K562 (cell line): ENCODE results near the gene AFDN. TPM values are rescaled to one million over a fixed set of nuclear protein-coding genes. Genes with fewer than 3 reads are reported as not detected.
A peak's percentile ranks its signal among the peaks of the same experiment; 100 is the strongest.

Source experiments
- ATAC-seq: fragments of 200-7000 bp; cut with Tn5 transposase; 3 replicates; pipeline ENCODE4 v1.9.1; 2020; ENCODE audit warnings: moderate library complexity
- BruUV-seq: library from RNA; stranded (reverse); fragments of 400-500 nt; replicated peaks from 2 replicates; lab custom pipeline; 2021; lab: Mats Ljungman, UMichigan
- CTCF ChIA-PET: fragments of 300-600 bp; formaldehyde crosslinking; extraction: SDS; loops from one replicate; lab custom pipeline; 2021; ENCODE audit warnings: low intra/inter-chr PET ratio; lab: Yijun Ruan, JAX
- POLR2A ChIA-PET: fragments of 300-600, 350-650 bp; sonication (Branson Sonifier 250); formaldehyde crosslinking; extraction: SDS; loops from one replicate; lab custom pipeline; 2021; ENCODE audit warnings: antibody characterized with exemption, inconsistent platforms; lab: Yijun Ruan, JAX
- DNase-seq, 4 experiments: peaks; one replicate each; pipeline versions ENCODE4 v3.0.0 to v3.0.0-alpha.2; 2011 to 2018; ENCODE audit warnings: low spot score in 3 of 4, mixed read lengths in 3 of 4; ENCODE audit errors: extremely low read depth in 1 of 4
- FAIRE-seq: peaks from 2 replicates; lab custom pipeline; 2011; peaks lifted over from hg19 to GRCh38; lab: Jason Lieb, UNC
- H2AFZ ChIP-seq: 2 replicates; pipeline ENCODE4 v1.6.0; 2011; ENCODE audit warnings: low read depth, low read length, control low read depth, inconsistent platforms
- H3K27ac ChIP-seq: fragments of 200-600 bp; 3 replicates; pipeline ENCODE4 v1.8.0; 2011; ENCODE audit warnings: low read depth, mild to moderate bottlenecking, control low read depth, inconsistent platforms, low read length, moderate library complexity, mixed read lengths; ENCODE audit errors: extremely low read depth
- H3K27me3 ChIP-seq, 2 experiments: fragments of 300-600 bp in 1 of 2; 2 replicates in 1 of 2; 3 replicates in 1 of 2; pipeline versions ENCODE4 v1.6.0 to v1.8.0; 2011; ENCODE audit warnings: inconsistent platforms in 2 of 2, low read length in 2 of 2, mild to moderate bottlenecking in 1 of 2, mixed read lengths in 1 of 2, moderate library complexity in 1 of 2; ENCODE audit not compliant: control insufficient read depth in 2 of 2, insufficient read depth in 2 of 2
- H3K36me3 ChIP-seq: fragments of 300-600 bp; 3 replicates; pipeline ENCODE4 v1.8.0; 2011; ENCODE audit warnings: mild to moderate bottlenecking, low read length, inconsistent platforms; ENCODE audit not compliant: control insufficient read depth, insufficient read depth
- H3K4me1 ChIP-seq, 2 experiments: fragments of 200-600 bp in 1 of 2; replicated peaks in 1 of 2; 2 replicates in 1 of 2; 3 replicates in 1 of 2; pipeline versions ENCODE4 v1.5.1 to v1.8.0; 2011; ENCODE audit warnings: inconsistent platforms in 2 of 2, low read length in 2 of 2, mild to moderate bottlenecking in 1 of 2, mixed read lengths in 1 of 2, moderate library complexity in 1 of 2; ENCODE audit not compliant: control insufficient read depth in 2 of 2, insufficient read depth in 2 of 2
- H3K4me2 ChIP-seq: 2 replicates; pipeline ENCODE4 v1.6.1; 2011; ENCODE audit warnings: low read length, control low read depth, inconsistent platforms, mixed read lengths; ENCODE audit not compliant: insufficient read depth
- H3K4me3 ChIP-seq: fragments of 200-600 bp; sonication (generic), shearing (Covaris generic); 2 replicates; pipeline ENCODE4 v1.5.1; 2016; ENCODE audit warnings: control low read depth, inconsistent platforms
- H3K79me2 ChIP-seq: fragments of 200-600 bp; 3 replicates; pipeline ENCODE4 v1.8.0; 2011; ENCODE audit warnings: low read length, inconsistent platforms; ENCODE audit not compliant: control insufficient read depth, insufficient read depth
- H3K9ac ChIP-seq, 2 experiments: 2 replicates each; pipeline versions ENCODE4 v1.6.0 to v1.6.1; 2011; ENCODE audit warnings: low read depth in 2 of 2, low read length in 2 of 2, control low read depth in 1 of 2, inconsistent platforms in 1 of 2, mild to moderate bottlenecking in 1 of 2, mixed read lengths in 1 of 2; ENCODE audit not compliant: insufficient read depth in 1 of 2
- H3K9me1 ChIP-seq: one replicate; pipeline ENCODE4 v1.6.0; 2011; ENCODE audit warnings: inconsistent platforms, mild to moderate bottlenecking, low read length, moderate library complexity; ENCODE audit not compliant: control insufficient read depth, insufficient read depth
- H3K9me3 ChIP-seq: replicated peaks from 2 replicates; pipeline ENCODE4 v1.5.1; 2011; ENCODE audit warnings: low read depth, low read length, inconsistent platforms; ENCODE audit not compliant: control insufficient read depth, insufficient read depth
- H4K20me1 ChIP-seq: replicated peaks from 2 replicates; pipeline ENCODE4 v1.6.1; 2011; ENCODE audit warnings: low read length, inconsistent platforms, mixed read lengths; ENCODE audit not compliant: control insufficient read depth, insufficient read depth
- HES1 ChIP-seq: fragments of 450-650 bp; IDR thresholded peaks from 2 replicates; pipeline ENCODE4 v1.6.1; 2016; ENCODE audit warnings: low read depth, mild to moderate bottlenecking, moderate library complexity
- HMGXB4 ChIP-seq: sonication (generic); formaldehyde crosslinking; IDR thresholded peaks from 2 replicates; pipeline ENCODE4 v1.8.1; 2023; ENCODE audit warnings: mild to moderate bottlenecking, missing genetic modification reagents
- ID3 ChIP-seq, 2 experiments: fragments of 250-450 bp in 1 of 2; fragments of 450-650 bp in 1 of 2; sonication (Bioruptor Pico) in 1 of 2; IDR thresholded peaks; 2 replicates each; pipeline versions ENCODE4 v1.6.1 to v1.8.0; 2016 to 2021; ENCODE audit warnings: mild to moderate bottlenecking in 2 of 2, moderate library complexity in 2 of 2, missing compliant biosample characterization in 1 of 2, missing genetic modification characterization in 1 of 2
- KLF16 ChIP-seq: IDR thresholded peaks from 2 replicates; pipeline ENCODE4 v1.6.1; 2016; ENCODE audit warnings: antibody characterized with exemption
- MXD1 ChIP-seq: fragments of 250-450 bp; sonication (Bioruptor Pico); IDR thresholded peaks from 2 replicates; pipeline ENCODE4 v1.8.0; 2021; ENCODE audit warnings: borderline replicate concordance, mild to moderate bottlenecking, moderate library complexity; ENCODE audit not compliant: poor library complexity, severe bottlenecking
- NCOA1 ChIP-seq: fragments of 450-650 bp; IDR thresholded peaks from 2 replicates; pipeline ENCODE4 v1.6.1; 2016; ENCODE audit warnings: low read depth
- NR2F6 ChIP-seq: fragments of 450-650 bp; formaldehyde crosslinking; IDR thresholded peaks from 2 replicates; pipeline ENCODE4 v1.4.0; 2020; ENCODE audit warnings: mild to moderate bottlenecking
- TAF1 ChIP-seq: IDR thresholded peaks from 2 replicates; pipeline ENCODE4 v1.6.1; 2011; ENCODE audit warnings: mild to moderate bottlenecking, low read length, moderate library complexity; ENCODE audit not compliant: insufficient read depth, control insufficient read depth, severe bottlenecking; ENCODE audit errors: extremely low read depth
- TCF7L2 ChIP-seq: fragments of 150-350 bp; IDR thresholded peaks from 2 replicates; pipeline ENCODE4 v1.6.1; 2016; ENCODE audit warnings: low read depth, mild to moderate bottlenecking, low read length, moderate library complexity
- TEAD4 ChIP-seq, 2 experiments: sonication (generic) in 1 of 2; formaldehyde crosslinking in 1 of 2; IDR thresholded peaks; 2 replicates each; pipeline versions ENCODE4 v1.6.1 to v1.8.0; 2012 to 2022; ENCODE audit warnings: borderline replicate concordance in 1 of 2, inconsistent platforms in 1 of 2, low read length in 1 of 2, mild to moderate bottlenecking in 1 of 2, missing genetic modification reagents in 1 of 2
- THAP12 ChIP-seq: fragments of 250-450 bp; sonication (Bioruptor Pico); IDR thresholded peaks from 2 replicates; pipeline ENCODE4 v1.9.0; 2021; ENCODE audit warnings: mild to moderate bottlenecking, inconsistent platforms
- WHSC1 ChIP-seq: IDR thresholded peaks from one replicate; pipeline ENCODE4 v1.6.1; 2012; ENCODE audit warnings: low read length, control low read depth, inconsistent platforms
- ZBTB12 ChIP-seq: fragments of 250-450 bp; sonication (Bioruptor Pico); IDR thresholded peaks from 2 replicates; pipeline ENCODE4 v1.4.0; 2020
- ZNF224 ChIP-seq: sonication (generic); formaldehyde crosslinking; IDR thresholded peaks from 2 replicates; pipeline ENCODE4 v1.8.0; 2022; ENCODE audit warnings: mild to moderate bottlenecking, missing genetic modification reagents
- ZNF76 ChIP-seq: fragments of 250-450 bp; sonication (Bioruptor Pico); IDR thresholded peaks from 2 replicates; pipeline ENCODE4 v1.4.0; 2020; ENCODE audit warnings: mild to moderate bottlenecking, moderate library complexity, borderline replicate concordance
- WGBS: fragments of 100-300 bp; shearing (Covaris generic); methylation state at CpG from one replicate; pipeline ENCODE4 v1.1.6; 2016; ENCODE audit warnings: low coverage, mixed read lengths; ENCODE audit not compliant: insufficient coverage; ENCODE audit errors: missing lambda C conversion rate; 5-methylcytosine and 5-hydroxymethylcytosine counted together
- in situ Hi-C: fragments of 300-500 bp; cut with MboI; formaldehyde crosslinking; loops from 4 replicates; pipeline ENCODE4 v1.15.0; 2018; ENCODE audit warnings: inconsistent platforms, mixed read lengths
- intact Hi-C: fragments of 100-400 bp; cut with micrococcal nuclease; formaldehyde crosslinking; loops from 2 replicates; pipeline ENCODE4 v1.14.2; 2022
- polyA plus RNA-seq, 8 experiments: library from polyadenylated mRNA; depleted of rRNA in 4 of 8; stranded (reverse) in 5 of 8; unstranded in 3 of 8; fragments of >200 nt; fragmentation: Nextera tagmentation in 2 of 8; fragmentation: Illumina TruSeq in 1 of 8; extraction: Ambion mirVana in 2 of 8; extraction: Trizol in 1 of 8; gene quantifications; 2 replicates each; pipeline versions ENCODE4 v1.2.1 to v1.2.3, GENCODE V29; 2011 to 2014; ENCODE audit warnings: inconsistent platforms in 1 of 8, missing spikeins in 1 of 8
- total RNA-seq, 7 experiments: library from RNA; depleted of rRNA in 6 of 7; stranded (reverse); fragments of >200 nt in 6 of 7; fragmentation: Illumina TruSeq in 2 of 7; extraction: Trizol in 2 of 7; gene quantifications; 2 replicates each; pipeline versions ENCODE4 v1.2.1 to v1.2.3, GENCODE V29; 2011 to 2021; ENCODE audit warnings: low replicate concordance in 1 of 7

AFDN gene
- total and polyA plus RNA-seq, 9 of the 15 experiments (the other 6 are each of a cell fraction or from before 2014, with no cell fraction given), result 7.2 to 129 (median 105) TPM

GRCh38 chr6:167866642-167867041, 39.9 kb downstream of the AFDN start:
- no peak for FAIRE-seq
- intact Hi-C loops, result no loop called here
- TF ChIP-seq HMGXB4 (CRISPR knock-in tag), result no peak
- no peak for TF ChIP-seq THAP12
- no peak for TF ChIP-seq KLF16
- TF ChIP-seq TEAD4 (IDR thresholded peaks at IDR 0.05; ENCODE audit: low read length), result no peak
- no peak for TF ChIP-seq TEAD4 (CRISPR knock-in tag; IDR thresholded peaks at IDR 0.05; ENCODE audit: borderline replicate concordance)
- TF ChIP-seq ZBTB12 (CRISPR knock-in tag), result no peak
- no peak for TF ChIP-seq ID3 (CRISPR knock-in tag; IDR thresholded peaks at IDR 0.05)
- no peak for TF ChIP-seq ID3 (tag; IDR thresholded peaks at IDR 0.05)
- TF ChIP-seq ZNF76 (CRISPR knock-in tag), result no peak
- TF ChIP-seq TCF7L2, result no peak
- TF ChIP-seq TAF1, result no peak
- no peak for TF ChIP-seq ZNF224 (CRISPR knock-in tag)
- no peak for TF ChIP-seq WHSC1
- TF ChIP-seq NCOA1, result no peak
- no peak for TF ChIP-seq MXD1 (CRISPR knock-in tag)
- no peak for TF ChIP-seq NR2F6 (CRISPR knock-in tag)
- TF ChIP-seq HES1, result no peak
- TF ChIP-seq, all 486 proteins: peak for 0

More at GRCh38 chr6:167866642-167867041, 39.9 kb downstream of the AFDN start:
- ChIA-PET CTCF (no interaction called here), POLR2A (interaction anchor here (0.7 to 0.9 kb wide), 2 partner anchors 11 to 67 kb away, joined by 3 to 5 read pairs; no protein-coding TSS in a partner anchor)
- Histone ChIP-seq H4K20me1 (no peaks in the 10 kb centered on the region), H2AFZ (no peak overlapping the region), H3K4me3 (no peak overlapping the region), H3K9me3 (no peaks in the 10 kb centered on the region), H3K27ac (no peak overlapping the region), H3K9ac (no peak overlapping the region), H3K36me3 (peaks cover 56% of the 10 kb centered on the region), H3K9me1 (peaks cover 4% of the 10 kb centered on the region), H3K79me2 (peaks cover 34% of the 10 kb centered on the region), H3K4me1 (no peaks in the 10 kb centered on the region), H3K27me3 (no peaks in the 10 kb centered on the region), H3K4me2 (no peak overlapping the region)
- ATAC-seq (0 out of 3 replicates have a peak, but pooled peaks have one; percentile 15), DNase-seq (no peak)
- in situ Hi-C loops, result no loop called here
- BruUV-seq, result no TSS peak
- WGBS, result 83% methylated on average over 8 of the region's 8 CpGs
